ENCODE results near the gene TRIM37.
"Not testable (repeated sequence)": the region's sequence is repeated elsewhere in the genome, so short reads cannot be mapped to it uniquely, and the experiment has no call there.

TRIM37 gene

GRCh38 chr17:58985971-58986370, 120.7 kb downstream of the TRIM37 start:
- DNase-seq = no peak

- no peak for DNase-seq
These were observed 121.3 kb downstream of the TRIM37 start for GRCh38 chr17:58985367-58985766.

GRCh38 chr17:58982626-58983025, 124.1 kb downstream of the TRIM37 start:
- no peak for DNase-seq

- DNase-seq = no peak
These were observed 125.8 kb downstream of the TRIM37 start for GRCh38 chr17:58980706-58981481.

- DNase-seq = no peak
These were observed 130.1 kb downstream of the TRIM37 start for GRCh38 chr17:58976541-58976940.

- no peak for DNase-seq
These were observed 132.3 kb downstream of the TRIM37 start for GRCh38 chr17:58974354-58974753.

- DNase-seq = no peak
These were observed 135.8 kb downstream of the TRIM37 start for GRCh38 chr17:58970609-58971450.

- DNase-seq = no peak
These were observed 137.1 kb downstream of the TRIM37 start for GRCh38 chr17:58969612-58970011.

GRCh38 chr17:58969156-58969555, 137.5 kb downstream of the TRIM37 start:
- no peak for DNase-seq

- no peak for DNase-seq
These were observed 138.1 kb downstream of the TRIM37 start for GRCh38 chr17:58968426-58969061.

GRCh38 chr17:58966208-58966607, 140.5 kb downstream of the TRIM37 start:
- no peak for DNase-seq

GRCh38 chr17:58965221-58965620, 141.5 kb downstream of the TRIM37 start:
- no peak for DNase-seq

GRCh38 chr17:58960068-58960467, 146.6 kb downstream of the TRIM37 start:
- no peak for DNase-seq

GRCh38 chr17:58957725-58958073, 149.0 kb downstream of the TRIM37 start:
- DNase-seq = not testable (repeated sequence)

- DNase-seq = no peak
These were observed 149.5 kb downstream of the TRIM37 start for GRCh38 chr17:58956997-58957724.

GRCh38 chr17:58954358-58954757, 152.3 kb downstream of the TRIM37 start:
- not testable (repeated sequence) for DNase-seq

GRCh38 chr17:58947824-58948223, 158.9 kb downstream of the TRIM37 start:
- DNase-seq = no peak

GRCh38 chr17:58947411-58947810, 159.3 kb downstream of the TRIM37 start:
- no peak for DNase-seq

GRCh38 chr17:58944166-58944565, 162.5 kb downstream of the TRIM37 start:
- DNase-seq = no peak

- no peak for DNase-seq
These were observed 170.4 kb downstream of the TRIM37 start for GRCh38 chr17:58936295-58936694.

- DNase-seq = no peak
These were observed 173.7 kb downstream of the TRIM37 start for GRCh38 chr17:58932956-58933355.
